GM12878 (cell line): ENCODE results near the gene ROBO1.

Source experiments
- CTCF ChIP-seq, 3 experiments: IDR thresholded peaks in 2 of 3; conservative IDR thresholded peaks in 1 of 3; 2 replicates each; pipeline ENCODE4 v1.5.1; 2011; ENCODE audit warnings: low read depth in 3 of 3, low read length in 3 of 3, mild to moderate bottlenecking in 3 of 3, control low read depth in 2 of 3, moderate library complexity in 2 of 3, inconsistent platforms in 1 of 3, mixed read lengths in 1 of 3; ENCODE audit not compliant: control insufficient read depth in 2 of 3, insufficient read depth in 1 of 3; ENCODE audit errors: extremely low read depth in 1 of 3
- EZH2 ChIP-seq: IDR thresholded peaks from 2 replicates; pipeline ENCODE4 v1.6.1; 2012; ENCODE audit warnings: low read depth, mild to moderate bottlenecking, control low read depth, inconsistent platforms, low read length, borderline replicate concordance; ENCODE audit not compliant: control insufficient read depth
- PKNOX1 ChIP-seq: fragments of 450-650 bp; IDR thresholded peaks from 2 replicates; pipeline ENCODE4 v1.6.1; 2016; ENCODE audit warnings: mild to moderate bottlenecking
- POLR2AphosphoS5 ChIP-seq: IDR thresholded peaks from 2 replicates; pipeline ENCODE4 v1.6.1; 2011; ENCODE audit warnings: mild to moderate bottlenecking, low read length, inconsistent platforms
- REST ChIP-seq: IDR thresholded peaks from 2 replicates; pipeline ENCODE4 v1.6.1; 2012; ENCODE audit warnings: mild to moderate bottlenecking, low read depth, low read length
- ZBTB33 ChIP-seq: fragments of 450-650 bp; IDR thresholded peaks from 2 replicates; pipeline ENCODE4 v1.6.1; 2017; ENCODE audit warnings: mild to moderate bottlenecking

- TF ChIP-seq ZBTB33, result no peak
- no peak for TF ChIP-seq CTCF (IDR thresholded peaks at IDR 0.05 in 2 of 3, conservative IDR thresholded peaks at IDR 0.05 in 1 of 3; ENCODE audit: control insufficient read depth in 2 of 3, extremely low read depth in 1 of 3, insufficient read depth in 1 of 3, low read depth in 3 of 3, low read length in 3 of 3)
- no peak for TF ChIP-seq EZH2
- TF ChIP-seq REST, result no peak
- TF ChIP-seq PKNOX1, result no peak
- TF ChIP-seq POLR2AphosphoS5, result no peak
Measured at GRCh38 chr3:78995087-78995486, 772.7 kb downstream of the ROBO1 start.
